Erythroblast (primary cell): Measurements from ENCODE around the gene GPD2.

Source experiments
- GATA1 ChIP-seq: IDR thresholded peaks from 2 replicates; pipeline ENCODE4 v1.6.1; 2011; ENCODE audit warnings: low read depth, mild to moderate bottlenecking, control low read depth, low read length, moderate library complexity
- POLR2A ChIP-seq: IDR thresholded peaks from 2 replicates; pipeline ENCODE4 v1.6.1; 2011; ENCODE audit warnings: mild to moderate bottlenecking, low read length

DNA sequence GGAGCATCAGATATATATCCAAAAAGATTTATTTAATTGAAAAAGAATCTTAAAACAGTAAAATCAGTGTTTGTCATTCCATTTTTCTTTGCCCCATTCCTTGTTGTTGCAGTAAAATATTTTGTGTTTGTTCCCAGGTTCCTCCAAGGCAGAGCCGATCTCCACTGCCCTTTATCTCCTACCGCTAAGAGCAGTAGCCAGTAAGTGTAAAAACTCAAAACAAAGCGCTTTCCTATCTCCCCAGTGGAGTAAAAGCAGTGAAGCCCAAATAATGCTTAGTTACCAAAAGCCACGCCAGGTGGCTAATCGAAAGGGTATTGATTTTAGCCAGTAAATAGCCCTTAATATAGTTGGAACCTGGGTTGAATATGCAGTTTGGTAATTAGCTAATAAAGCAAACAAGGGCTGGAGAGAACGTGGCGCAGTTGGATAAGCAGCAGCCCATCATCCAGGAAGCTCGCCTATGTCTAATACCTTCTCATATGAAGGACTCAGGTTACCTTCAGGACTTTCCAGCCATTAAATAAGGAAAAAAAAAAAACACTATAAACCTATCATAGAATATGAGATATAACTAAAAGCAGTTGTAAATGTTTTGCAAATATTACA lies 12.4 kb upstream of the GPD2 start:
- TF ChIP-seq POLR2A (no peak), GATA1 (no peak)
